ENCODE data around the gene NFKBIL1.
"Not testable (repeated sequence)": the region's sequence is repeated elsewhere in the genome, so short reads cannot be mapped to it uniquely, and the experiment has no call there.

The NFKBIL1 gene

DNA sequence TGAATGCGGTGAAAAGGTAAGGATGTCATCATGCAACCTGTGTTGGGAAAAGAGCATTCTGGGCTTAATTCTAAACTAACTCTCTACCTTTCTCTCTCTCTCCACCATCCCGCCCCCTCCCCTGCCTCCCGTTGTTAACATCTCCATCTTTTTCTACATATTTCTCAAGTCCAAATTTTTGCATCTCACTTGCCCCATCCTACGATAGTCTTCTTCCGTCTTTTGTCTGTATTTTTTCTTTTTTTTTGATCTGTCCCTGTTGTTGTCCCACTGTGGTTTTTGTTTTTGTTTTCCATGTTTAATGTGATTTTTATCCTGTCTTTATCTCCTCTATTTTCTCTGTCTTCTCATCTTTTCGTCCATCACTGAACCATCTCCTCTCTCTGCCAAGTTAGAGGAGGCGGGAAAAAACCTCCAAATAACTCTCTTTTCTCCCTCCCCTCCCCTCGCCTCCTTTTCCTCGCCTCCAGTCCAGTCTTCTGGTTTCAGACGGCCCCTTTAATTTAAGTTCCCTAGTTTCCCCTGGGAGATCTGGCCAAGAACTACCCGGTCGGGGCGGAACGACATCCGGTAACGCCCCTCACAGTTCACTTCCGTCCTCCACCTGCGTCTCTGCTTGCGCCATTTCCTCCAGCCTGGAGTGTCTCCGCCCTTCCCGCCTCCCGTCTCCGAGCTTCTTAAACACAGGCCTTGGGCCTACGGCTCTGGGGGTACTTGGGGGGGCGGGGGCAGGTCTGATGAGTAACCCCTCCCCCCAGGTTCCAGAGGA is at the start of gene NFKBIL1:
Gene NFKBIL1, plus strand, starts transcription at position 651 of the 769 bp plus-strand sequence. Its CDS starts 87 bp downstream, at position 738.
- peak; percentile 93 for DNase-seq (ENCODE audit: low spot score)

- no peak for DNase-seq (ENCODE audit: low spot score)
Observed at GRCh38 chr6:31498748-31499147, 48.7 kb upstream of the NFKBIL1 start.

GRCh38 chr6:31499648-31500047 is 47.8 kb upstream of the NFKBIL1 start:
- not testable (repeated sequence) for DNase-seq (ENCODE audit: low spot score)

GRCh38 chr6:31502586-31502985 is 44.8 kb upstream of the NFKBIL1 start:
- no peak for DNase-seq (ENCODE audit: low spot score)

- DNase-seq (ENCODE audit: low spot score) = not testable (repeated sequence)
Observed at GRCh38 chr6:31509036-31509435, 38.4 kb upstream of the NFKBIL1 start.

DNA sequence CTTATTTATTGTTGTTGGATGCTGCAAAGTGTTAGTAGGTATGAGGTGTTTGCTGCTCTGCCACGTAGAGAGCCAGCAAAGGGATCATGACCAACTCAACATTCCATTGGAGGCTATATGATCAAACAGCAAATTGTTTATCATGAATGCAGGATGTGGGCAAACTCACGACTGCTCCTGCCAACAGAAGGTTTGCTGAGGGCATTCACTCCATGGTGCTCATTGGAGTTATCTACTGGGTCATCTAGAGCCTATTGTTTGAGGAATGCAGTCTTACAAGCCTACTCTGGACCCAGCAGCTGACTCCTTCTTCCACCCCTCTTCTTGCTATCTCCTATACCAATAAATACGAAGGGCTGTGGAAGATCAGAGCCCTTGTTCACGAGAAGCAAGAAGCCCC is 37.4 kb upstream of the NFKBIL1 start:
- no peak for DNase-seq (ENCODE audit: low spot score)

GRCh38 chr6:31513456-31514165 is 33.8 kb upstream of the NFKBIL1 start:
- DNase-seq (ENCODE audit: low spot score) = no peak

DNA sequence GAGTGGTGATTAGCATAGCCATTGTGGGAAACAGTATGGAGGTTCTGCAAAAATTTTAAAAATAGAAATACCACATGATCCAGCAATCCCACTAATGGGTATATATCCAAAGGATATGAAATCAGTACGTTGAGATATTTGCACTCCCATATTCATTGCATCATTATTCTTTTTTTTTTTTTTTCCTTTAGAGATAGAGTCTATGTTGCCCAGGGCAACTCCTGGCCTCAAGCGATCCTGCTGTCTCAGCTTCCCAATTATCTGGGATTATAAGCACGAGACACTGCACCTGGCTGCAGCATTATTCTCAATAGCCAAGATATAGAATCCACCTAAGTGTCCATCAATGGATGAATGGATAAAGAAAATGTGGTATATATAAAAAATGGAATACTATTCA is 25.6 kb upstream of the NFKBIL1 start:
- DNase-seq (ENCODE audit: low spot score) = no peak

- peak; percentile 59 for DNase-seq (ENCODE audit: low spot score)
Observed at GRCh38 chr6:31525553-31525931, 21.9 kb upstream of the NFKBIL1 start.

DNA sequence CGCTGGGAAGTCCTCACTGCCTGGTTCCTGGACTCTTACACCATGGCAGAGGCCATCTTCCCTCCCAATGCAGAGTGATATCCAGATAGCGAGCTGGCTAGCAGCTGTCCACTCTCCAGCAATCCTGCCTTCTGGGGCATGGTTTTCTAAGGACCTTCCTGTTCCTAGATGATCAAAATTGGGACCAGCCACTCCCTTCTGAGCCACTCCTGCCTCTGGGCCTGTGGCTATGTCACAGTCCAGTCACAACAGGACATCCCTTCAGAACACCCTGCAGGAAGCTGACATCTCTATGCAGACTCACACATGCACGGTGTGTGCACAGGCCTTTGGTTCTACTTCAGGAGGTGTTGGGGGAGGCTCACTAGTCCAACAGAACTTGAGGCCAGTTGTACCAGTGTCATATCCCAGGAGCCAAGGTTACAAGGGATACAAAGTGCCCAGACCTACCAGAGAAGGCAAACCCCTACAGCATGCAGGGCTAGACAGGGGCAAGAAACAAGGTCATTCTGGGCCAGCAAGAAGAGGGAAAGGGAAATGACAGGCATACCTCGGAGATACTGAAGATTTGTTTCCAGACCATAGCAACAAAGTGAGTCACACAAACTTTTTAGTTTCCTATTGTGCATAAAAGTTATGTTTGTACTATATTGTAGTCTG is 21.3 kb upstream of the NFKBIL1 start:
- DNase-seq (ENCODE audit: low spot score) = no peak

DNA sequence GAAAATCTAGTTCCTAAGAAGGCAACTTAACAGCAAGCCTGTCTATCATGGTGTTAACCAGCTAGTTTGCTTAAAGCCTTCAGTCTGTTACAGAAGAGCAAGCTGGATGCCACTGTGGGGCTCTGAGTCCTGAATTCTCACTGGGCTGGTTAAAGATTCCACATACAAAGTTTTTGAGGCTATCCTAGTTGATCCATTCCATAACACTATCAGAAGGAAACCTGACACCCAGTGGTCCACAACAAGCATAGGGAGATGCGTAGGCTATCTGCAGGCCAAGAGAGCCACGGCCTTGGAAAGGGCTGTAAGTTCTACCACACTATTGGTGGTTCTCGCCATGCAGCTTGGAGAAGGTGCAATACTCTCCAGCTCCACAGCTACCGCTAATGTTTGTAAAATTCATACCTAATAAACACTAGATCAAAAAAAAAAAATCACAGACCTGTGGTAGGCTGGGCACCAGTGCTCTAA is 19.1 kb upstream of the NFKBIL1 start:
- DNase-seq (ENCODE audit: low spot score) = no peak

DNA sequence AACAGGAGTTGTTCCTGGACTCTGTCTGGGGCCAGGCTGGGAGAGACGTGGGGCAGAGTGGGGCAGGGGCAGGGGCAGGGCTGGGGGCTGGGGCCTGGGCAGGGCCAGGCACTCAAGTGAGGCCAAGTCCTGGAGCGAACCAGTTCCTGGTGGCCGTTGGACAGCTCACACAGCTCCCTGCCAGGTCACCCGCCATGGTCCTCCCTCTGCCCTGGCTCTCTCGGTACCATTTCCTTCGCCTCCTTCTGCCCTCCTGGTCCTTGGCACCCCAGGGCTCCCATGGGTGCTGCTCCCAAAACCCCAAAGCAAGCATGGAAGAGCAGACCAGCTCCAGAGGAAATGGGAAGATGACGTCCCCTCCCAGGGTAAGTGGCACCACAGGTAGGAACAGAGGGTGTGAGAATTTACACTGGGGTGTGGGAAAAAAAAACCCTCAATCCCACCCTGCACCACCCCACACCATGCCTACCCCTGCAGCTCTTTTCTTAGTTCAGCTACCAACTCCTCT is 18.5 kb upstream of the NFKBIL1 start, which contains the start of gene MCCD1:
Gene MCCD1, plus strand, starts transcription at position 142 of the 508 bp plus-strand sequence. Its CDS starts 53 bp downstream, at position 195.
- DNase-seq (ENCODE audit: low spot score) = no peak

GRCh38 chr6:31529329-31530150 is 17.9 kb upstream of the NFKBIL1 start:
- no peak for DNase-seq (ENCODE audit: low spot score)

GRCh38 chr6:31530659-31531058 is 16.7 kb upstream of the NFKBIL1 start:
- DNase-seq (ENCODE audit: low spot score) = no peak

DNA sequence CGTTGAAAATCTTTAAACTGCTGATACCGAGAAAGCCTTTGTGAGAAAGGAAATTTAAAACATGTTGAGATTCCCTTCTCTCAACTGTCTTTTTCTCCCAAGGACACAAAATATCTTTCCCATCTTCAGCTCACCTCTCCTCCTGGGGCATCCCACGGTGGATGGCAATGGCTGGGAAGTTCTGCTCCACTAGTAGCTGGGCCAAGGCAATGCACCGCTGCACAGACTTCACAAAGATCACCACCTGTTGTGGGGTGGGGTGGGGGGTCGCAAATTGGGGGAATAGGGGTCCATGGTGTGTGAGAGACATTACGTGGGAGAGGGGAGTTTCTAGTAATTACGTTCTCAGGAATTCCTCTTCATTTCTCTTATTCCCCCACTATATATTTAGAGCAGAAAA is 16.2 kb upstream of the NFKBIL1 start:
- DNase-seq (ENCODE audit: low spot score) = no peak

DNA sequence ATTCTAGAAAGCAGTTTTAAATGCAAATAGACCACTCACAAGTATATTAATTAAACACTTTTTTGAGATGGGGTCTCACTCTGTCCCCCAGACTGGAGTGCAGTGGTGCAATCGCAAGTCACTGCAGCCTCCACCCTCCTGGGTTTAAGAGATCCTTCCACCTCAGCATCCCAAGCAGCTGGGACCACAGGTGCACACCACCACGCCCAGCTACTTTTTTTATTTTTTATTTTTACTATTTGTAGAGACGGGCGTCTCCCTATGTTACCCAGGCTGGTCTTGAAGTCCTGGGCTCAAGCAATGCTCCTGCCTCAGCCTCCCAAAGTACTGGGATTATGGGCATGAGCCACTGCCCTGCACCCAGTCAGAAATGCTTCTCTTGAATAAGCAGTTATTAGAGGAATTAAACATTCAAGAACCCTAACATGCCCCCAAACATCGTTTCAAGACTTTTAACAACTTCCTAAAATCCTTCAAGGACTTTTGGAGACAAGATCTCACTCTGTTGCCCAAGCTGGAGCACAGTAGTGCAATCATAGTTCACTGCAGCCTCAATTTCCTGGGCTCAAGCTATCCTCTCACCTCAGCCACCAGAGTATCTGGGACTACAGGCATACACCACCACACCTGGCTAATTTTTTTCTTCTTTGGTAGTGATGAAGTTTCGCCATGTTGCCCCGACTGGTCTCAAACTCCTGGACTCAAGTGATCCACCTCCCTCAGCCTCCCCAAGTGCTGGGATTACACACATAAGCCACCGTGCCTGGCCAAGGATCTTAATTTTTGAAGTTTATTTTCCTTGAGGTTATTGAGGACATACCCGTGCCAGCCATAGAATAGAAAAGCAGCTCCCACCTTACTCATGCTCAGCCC is 15.4 kb upstream of the NFKBIL1 start:
- DNase-seq (ENCODE audit: low spot score) = no peak

DNA sequence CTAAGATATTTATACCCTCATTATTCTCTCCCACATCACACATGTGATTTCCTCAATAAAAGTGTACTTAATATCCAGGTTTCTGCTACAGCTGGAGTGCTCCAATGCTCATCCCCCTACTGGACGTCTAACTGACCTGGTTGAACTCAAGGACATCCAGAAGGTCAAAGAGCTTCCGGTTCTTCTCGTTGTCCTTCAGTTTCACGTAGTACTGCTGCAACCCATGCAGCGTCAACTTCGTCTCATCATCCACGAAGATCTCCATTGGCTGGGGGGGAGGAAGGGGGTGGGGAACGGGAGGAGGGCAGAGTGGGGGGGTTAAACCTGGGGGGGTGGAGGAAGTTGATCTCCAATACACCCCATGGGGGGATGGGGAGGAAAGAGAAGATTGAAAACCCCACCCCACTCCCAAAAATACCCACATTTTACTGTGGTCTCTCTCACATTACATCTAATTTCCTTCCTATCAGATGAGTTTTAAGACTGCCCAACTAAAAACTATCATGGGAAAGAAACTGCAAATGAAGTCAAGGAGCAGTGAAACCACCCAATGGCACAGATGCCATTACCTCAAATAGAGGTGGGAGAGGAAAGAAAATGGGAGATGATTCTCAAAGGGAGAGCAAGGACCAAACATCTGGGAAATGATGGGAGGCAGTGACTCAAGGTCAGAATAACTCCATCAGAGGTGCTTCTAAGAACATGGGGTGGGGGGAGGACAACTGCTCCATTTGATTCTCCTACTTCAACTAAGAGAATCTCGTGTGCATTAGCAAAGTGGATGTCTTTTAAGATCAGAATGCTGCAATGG is 14.6 kb upstream of the NFKBIL1 start:
- DNase-seq (ENCODE audit: low spot score) = no peak

DNA sequence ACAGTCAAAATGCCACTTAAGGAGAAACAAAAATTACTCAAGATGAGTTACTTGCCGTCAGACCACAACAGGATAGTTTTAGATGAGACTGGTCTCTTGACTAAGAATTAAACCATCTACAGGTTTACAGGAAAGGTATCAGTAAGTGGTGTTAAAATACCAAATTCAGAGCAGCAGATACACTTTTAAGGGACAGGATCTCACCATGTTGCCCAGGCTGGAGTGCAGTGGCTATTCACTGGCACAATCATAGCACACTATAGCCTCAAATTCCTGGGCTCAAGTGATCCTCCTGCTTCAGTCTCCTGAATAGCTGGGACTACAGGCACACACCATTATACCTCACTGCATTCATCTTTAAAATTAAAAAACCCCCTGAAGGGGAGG is 14.0 kb upstream of the NFKBIL1 start:
- DNase-seq (ENCODE audit: low spot score) = no peak

- DNase-seq (ENCODE audit: low spot score) = no peak
Observed at GRCh38 chr6:31534011-31534410, 13.4 kb upstream of the NFKBIL1 start.

DNA sequence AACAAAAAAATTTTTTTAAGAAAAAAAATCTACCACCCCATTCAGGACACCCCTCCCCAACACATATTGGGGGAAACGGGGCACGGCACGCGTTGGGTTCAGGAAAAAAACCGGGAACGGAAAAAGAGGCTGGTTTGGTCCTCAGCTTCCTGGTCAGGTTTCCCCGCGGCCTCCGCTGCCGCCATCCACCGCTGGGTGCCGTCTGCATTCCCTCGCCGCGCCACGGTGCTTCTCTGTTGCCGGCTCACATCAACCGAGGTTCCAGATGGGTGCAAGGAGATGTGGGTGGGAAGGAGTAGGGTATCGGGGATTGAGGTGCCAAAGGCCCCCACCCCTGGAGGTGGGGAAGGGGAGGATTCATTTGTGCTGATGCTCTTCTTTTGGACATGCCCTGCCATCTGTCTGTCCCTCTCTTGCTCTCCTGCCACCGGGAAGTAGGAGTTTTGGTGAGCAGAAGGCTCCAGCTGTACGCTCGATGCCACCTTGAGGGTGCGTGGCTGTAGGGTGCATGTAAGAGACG is 12.8 kb upstream of the NFKBIL1 start:
- no peak for DNase-seq (ENCODE audit: low spot score)

Measured in hematopoietic multipotent progenitor cell treated with erythropoietin and hydrocortisone succinate and interleukin-3 and kit ligand, for 15 days (in vitro differentiated cells).